DMS79 (cell line): Measurements from ENCODE around the gene ESRRA.
"Not testable (repeated sequence)": the region's sequence is repeated elsewhere in the genome, so short reads cannot be mapped to it uniquely, and the experiment has no call there.

Experiments used
- DNase-seq: peaks from one replicate; lab custom pipeline; 2025; lab: John Stamatoyannopoulos, UW

The ESRRA gene

GRCh38 chr11:64314146-64314804 is 9.0 kb downstream of the ESRRA start:
- no peak for DNase-seq

GRCh38 chr11:64314805-64315561 is 9.7 kb downstream of the ESRRA start:
- DNase-seq, result no peak

- DNase-seq, result not testable (repeated sequence)
Measured at GRCh38 chr11:64315667-64316526, 10.6 kb downstream of the ESRRA start.

- DNase-seq, result peak; percentile 47
Measured at GRCh38 chr11:64316672-64317324, 11.5 kb downstream of the ESRRA start.

GRCh38 chr11:64317325-64317960 is 12.1 kb downstream of the ESRRA start, which contains the start of gene TRMT112:
TSS of gene TRMT112 (minus strand) at chr11:64317559. CDS start at chr11:64317526, 33 bp downstream.
- DNase-seq, result peak; percentile 97

- DNase-seq, result peak; percentile 91
Measured at GRCh38 chr11:64317961-64318765, 12.8 kb downstream of the ESRRA start, which contains the start of gene PRDX5. TSS of gene PRDX5 (plus strand) at chr11:64318121. CDS start at chr11:64318216, 95 bp downstream.

GRCh38 chr11:64318766-64319761 is 13.7 kb downstream of the ESRRA start:
- DNase-seq, result no peak

GRCh38 chr11:64320556-64320955 is 15.2 kb downstream of the ESRRA start:
- DNase-seq, result no peak

- DNase-seq, result no peak
Measured at GRCh38 chr11:64321026-64321425, 15.7 kb downstream of the ESRRA start.

- peak; percentile 39 for DNase-seq
Measured at GRCh38 chr11:64321533-64321932, 16.2 kb downstream of the ESRRA start.

- DNase-seq, result no peak
Measured at GRCh38 chr11:64322925-64323260, 17.6 kb downstream of the ESRRA start.

- DNase-seq, result no peak
Measured at GRCh38 chr11:64323373-64323772, 18.0 kb downstream of the ESRRA start.

- not testable (repeated sequence) for DNase-seq
Measured at GRCh38 chr11:64323984-64324383, 18.7 kb downstream of the ESRRA start.

GRCh38 chr11:64324692-64325469 is 19.6 kb downstream of the ESRRA start:
- no peak for DNase-seq

- no peak for DNase-seq
Measured at GRCh38 chr11:64327375-64327774, 22.1 kb downstream of the ESRRA start.

- DNase-seq, result no peak
Measured at GRCh38 chr11:64327993-64328392, 22.7 kb downstream of the ESRRA start.

- no peak for DNase-seq
Measured at GRCh38 chr11:64330888-64331287, 25.6 kb downstream of the ESRRA start.

- DNase-seq, result peak; percentile 35
Measured at GRCh38 chr11:64331569-64332371, 26.4 kb downstream of the ESRRA start.
